Transverse colon (tissue), 4 donors: ENCODE measurements around the gene ZNF484.

Experiments
- CTCF ChIP-seq, 5 experiments: fragments of 200-600 bp in 3 of 5; fragments of 450-650 bp in 2 of 5; sonication (generic) in 3 of 5; IDR thresholded peaks; 1 replicate in 2 of 5; 2 replicates in 3 of 5; pipeline ENCODE4 v1.5.1; 2016 to 2017; ENCODE audit warnings: antibody characterized with exemption in 5 of 5, inconsistent platforms in 3 of 5, mild to moderate bottlenecking in 2 of 5, moderate library complexity in 1 of 5
- EP300 ChIP-seq: sonication (generic); formaldehyde crosslinking; IDR thresholded peaks from one replicate; pipeline ENCODE4 v1.6.1; 2017; ENCODE audit warnings: antibody characterized with exemption, low read depth
- POLR2A ChIP-seq: fragments of 450-650 bp; IDR thresholded peaks from one replicate; pipeline ENCODE4 v1.6.1; 2016; ENCODE audit warnings: antibody characterized with exemption, mild to moderate bottlenecking, moderate library complexity
- POLR2AphosphoS5 ChIP-seq, 3 donors: sonication (generic); formaldehyde crosslinking; IDR thresholded peaks; one replicate each; pipeline ENCODE4 v1.6.1; 2016; ENCODE audit warnings: antibody characterized with exemption in 3 of 3

DNA sequence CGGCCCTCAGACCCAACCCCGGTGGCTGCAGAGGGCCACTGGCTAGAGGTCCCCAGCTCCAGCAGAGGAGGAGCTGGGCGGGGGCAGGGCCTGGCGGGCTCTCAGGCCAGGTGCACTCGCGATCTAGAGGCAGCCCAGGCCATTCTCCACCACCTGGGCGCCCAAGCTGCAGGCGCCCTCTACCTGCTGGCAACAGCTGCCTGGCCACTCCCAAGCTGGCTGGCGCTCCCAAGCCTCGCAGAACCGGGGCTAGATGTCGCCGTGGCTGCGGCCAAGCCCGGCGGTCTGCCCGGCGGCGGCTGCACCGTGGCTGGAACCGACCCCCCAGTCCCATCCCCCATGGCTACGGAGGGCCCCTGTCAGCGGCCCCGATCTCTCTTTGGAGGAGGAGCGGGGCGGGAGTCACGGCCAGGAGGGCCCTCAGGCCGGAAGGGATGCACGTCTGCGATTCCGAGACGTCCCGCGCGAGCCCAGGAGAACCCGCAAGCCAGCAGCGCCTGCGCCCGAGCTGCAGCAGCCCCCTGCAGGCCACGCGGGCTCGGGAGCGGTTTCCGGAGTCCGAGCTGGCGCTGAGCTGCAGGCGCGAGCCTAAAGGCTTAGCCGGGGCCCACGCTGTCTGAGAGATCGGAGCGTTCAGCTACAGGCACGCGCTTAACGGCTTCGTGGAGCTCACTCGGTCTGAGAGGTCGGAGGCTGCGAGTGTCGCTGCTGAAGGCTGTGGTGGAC lies 68.9 kb downstream of the ZNF484 start:
- TF ChIP-seq POLR2A (no peak), CTCF (IDR thresholded peaks at IDR 0.05) (peak in 2 of 5 experiments; percentile 32 to 35), POLR2AphosphoS5 (IDR thresholded peaks at IDR 0.05) (peak in 1 of 3 donors; percentile 28), EP300 (no peak)
